Neural cell (in vitro differentiated cells): ENCODE results near the gene MXD3. TPM values are rescaled to one million over a fixed set of nuclear protein-coding genes. Genes with fewer than 3 reads are reported as not detected.

Experiments
- H2AFZ ChIP-seq: fragments of 200-600, 300-800 bp; sonication (generic), shearing (Covaris generic); 2 replicates; pipeline ENCODE4 v1.6.0; 2014; ENCODE audit warnings: low read depth, mild to moderate bottlenecking, antibody characterized with exemption, low read length, moderate library complexity
- H3F3A ChIP-seq: fragments of 200-600 bp; shearing (Covaris generic); 2 replicates; pipeline ENCODE4 v1.6.1; 2016; ENCODE audit warnings: mild to moderate bottlenecking, moderate library complexity, mixed read lengths, antibody characterized with exemption, low read length; ENCODE audit not compliant: insufficient read depth, poor library complexity, severe bottlenecking
- H3K27ac ChIP-seq: fragments of 200-600, 300-800 bp; sonication (generic), shearing (Covaris generic); 2 replicates; pipeline ENCODE4 v1.5.1; 2014; ENCODE audit warnings: mild to moderate bottlenecking, low read length, moderate library complexity
- H3K27me3 ChIP-seq: fragments of 300-800, 200-600 bp; sonication (generic), shearing (Covaris generic); 2 replicates; pipeline ENCODE4 v1.6.0; 2014; ENCODE audit warnings: mild to moderate bottlenecking, low read depth, low read length, moderate library complexity; ENCODE audit not compliant: insufficient read depth
- H3K36me3 ChIP-seq: fragments of 300-800, 200-600 bp; sonication (generic), shearing (Covaris generic); 2 replicates; pipeline ENCODE4 v1.5.1; 2014; ENCODE audit warnings: mild to moderate bottlenecking, antibody characterized with exemption, low read length, moderate library complexity; ENCODE audit not compliant: insufficient read depth
- H3K4me2 ChIP-seq: fragments of 300-800, 200-600 bp; sonication (generic), shearing (Covaris generic); 2 replicates; pipeline ENCODE4 v1.6.0; 2014; ENCODE audit warnings: mild to moderate bottlenecking, low read length
- H3K4me3 ChIP-seq: fragments of 300-800, 200-600 bp; sonication (generic), shearing (Covaris generic); 2 replicates; pipeline ENCODE4 v1.5.1; 2014; ENCODE audit warnings: mild to moderate bottlenecking, low read length, moderate library complexity
- H3K79me2 ChIP-seq: fragments of 200-600 bp; shearing (Covaris generic); replicated peaks from 2 replicates; pipeline ENCODE4 v1.6.0; 2014; ENCODE audit warnings: mild to moderate bottlenecking, low read length, moderate library complexity; ENCODE audit not compliant: insufficient read depth
- H3K9ac ChIP-seq: fragments of 300-800, 200-600 bp; sonication (generic), shearing (Covaris generic); 2 replicates; pipeline ENCODE4 v1.6.1; 2016; ENCODE audit warnings: mild to moderate bottlenecking, low read length, mixed read lengths
- H3K9me2 ChIP-seq: fragments of 200-600 bp; shearing (Covaris generic); 2 replicates; pipeline ENCODE4 v1.6.1; 2016; ENCODE audit warnings: mild to moderate bottlenecking, low read length, mixed read lengths; ENCODE audit not compliant: insufficient read depth
- H3K9me3 ChIP-seq: fragments of 200-600, 300-800 bp; sonication (generic), shearing (Covaris generic); 2 replicates; pipeline ENCODE4 v1.6.1; 2016; ENCODE audit warnings: mild to moderate bottlenecking, mixed run types, low read length, moderate library complexity, mixed read lengths
- H4K20me1 ChIP-seq: fragments of 200-600 bp; shearing (Covaris generic); 2 replicates; pipeline ENCODE4 v1.6.1; 2016; ENCODE audit warnings: mild to moderate bottlenecking, mixed run types; ENCODE audit not compliant: insufficient read depth
- CTCF ChIP-seq: fragments of 450-650 bp; IDR thresholded peaks from 2 replicates; pipeline ENCODE4 v1.5.1; 2014; ENCODE audit warnings: antibody characterized with exemption, mild to moderate bottlenecking, moderate library complexity; ENCODE audit not compliant: poor library complexity, severe bottlenecking
- EP300 ChIP-seq: fragments of 450-650 bp; conservative IDR thresholded peaks from 2 replicates; pipeline ENCODE4 v1.6.1; 2014; ENCODE audit warnings: antibody characterized with exemption, mild to moderate bottlenecking, moderate library complexity; ENCODE audit not compliant: poor library complexity, severe bottlenecking
- EZH2 ChIP-seq: fragments of 200-600, 300-800 bp; shearing (Covaris generic), sonication (generic); IDR thresholded peaks from 2 replicates; pipeline ENCODE4 v1.6.1; 2014; ENCODE audit warnings: antibody characterized with exemption, low read length, borderline replicate concordance, mild to moderate bottlenecking; ENCODE audit not compliant: insufficient read depth, poor library complexity, severe bottlenecking
- MXI1 ChIP-seq: fragments of 450-650 bp; conservative IDR thresholded peaks from 2 replicates; pipeline ENCODE4 v1.6.1; 2014; ENCODE audit warnings: antibody characterized with exemption, mild to moderate bottlenecking; ENCODE audit not compliant: poor library complexity, severe bottlenecking
- POLR2AphosphoS5 ChIP-seq: IDR thresholded peaks from 2 replicates; pipeline ENCODE4 v1.6.1; 2012
- RAD21 ChIP-seq: fragments of 450-650 bp; conservative IDR thresholded peaks from 2 replicates; pipeline ENCODE4 v1.6.1; 2014; ENCODE audit warnings: antibody characterized with exemption, mild to moderate bottlenecking, moderate library complexity
- REST ChIP-seq: IDR thresholded peaks from 2 replicates; pipeline ENCODE4 v1.6.1; 2012; ENCODE audit warnings: borderline replicate concordance
- SMC3 ChIP-seq: fragments of 450-650 bp; conservative IDR thresholded peaks from 2 replicates; pipeline ENCODE4 v1.6.1; 2014; ENCODE audit warnings: antibody characterized with exemption, mild to moderate bottlenecking, moderate library complexity; ENCODE audit not compliant: poor library complexity
- TAF1 ChIP-seq: IDR thresholded peaks from 2 replicates; pipeline ENCODE4 v1.6.1; 2012; ENCODE audit warnings: low read depth
- polyA plus RNA-seq: library from polyadenylated mRNA; depleted of rRNA; stranded (reverse); fragments of >200 nt; gene quantifications from 2 replicates; pipeline ENCODE4 v1.2.3, GENCODE V29; 2014

Gene MXD3
- polyA plus RNA-seq, 1 donor from 2014 or later, result 9.3 TPM

DNA sequence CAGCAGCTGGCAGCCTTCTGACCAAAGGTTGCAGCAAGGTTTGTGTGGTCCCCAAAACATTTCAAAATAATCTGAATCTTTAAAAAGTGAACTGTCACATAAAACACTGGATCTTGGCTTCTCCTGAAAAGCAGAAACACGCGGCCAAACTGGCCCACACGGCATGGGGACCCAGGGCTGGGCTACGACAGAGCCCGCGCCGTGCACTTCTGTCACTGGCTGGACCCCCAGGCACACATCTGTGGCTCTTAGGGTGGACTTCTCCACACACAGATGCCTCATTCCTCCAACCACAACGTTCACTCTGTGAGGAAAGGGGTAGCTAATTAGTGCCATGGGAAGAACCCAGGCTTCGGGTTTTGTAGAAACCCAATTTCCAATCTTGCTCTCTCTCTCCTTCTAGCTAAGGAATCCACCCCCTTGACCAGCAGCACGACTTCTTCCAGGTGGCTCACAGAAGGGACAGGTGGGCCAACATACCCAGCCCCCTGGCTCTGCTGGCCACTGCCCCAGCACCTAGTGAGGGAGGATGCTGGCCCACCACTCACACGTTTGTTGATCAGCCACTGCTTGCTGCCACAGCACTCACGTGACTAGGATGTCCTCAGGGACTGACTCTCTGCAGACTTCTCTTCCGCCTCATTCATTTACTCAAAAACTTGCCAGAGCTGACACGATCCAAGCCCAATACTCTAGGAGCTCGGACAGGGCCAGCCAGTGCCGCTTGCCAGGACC lies 21.9 kb upstream of the MXD3 start:
- Histone ChIP-seq H3K4me3 (no peak overlapping the region), H3K9ac (no peak overlapping the region), H3K36me3 (no peaks in the 10 kb centered on the region), H3K27ac (no peak overlapping the region), H3K79me2 (no peaks in the 10 kb centered on the region), H3K9me2 (no peaks in the 10 kb centered on the region), H3K27me3 (no peaks in the 10 kb centered on the region), H3K9me3 (no peaks in the 10 kb centered on the region), H2AFZ (no peak overlapping the region), H4K20me1 (no peaks in the 10 kb centered on the region), H3F3A (no peaks in the 10 kb centered on the region), H3K4me2 (no peak overlapping the region)
- TF ChIP-seq SMC3 (no peak), TAF1 (no peak), REST (no peak), EZH2 (no peak), RAD21 (no peak), MXI1 (no peak), EP300 (no peak), CTCF (no peak), POLR2AphosphoS5 (no peak)

GRCh38 chr5:177332896-177333260 lies 21.2 kb upstream of the MXD3 start:
- no peak overlapping the region for H2AFZ ChIP-seq
- no peaks in the 10 kb centered on the region for H3K79me2 ChIP-seq
- no peak overlapping the region for H3K4me3 ChIP-seq
- H3K27ac ChIP-seq, result no peak overlapping the region
- H3K9me3 ChIP-seq, result no peaks in the 10 kb centered on the region
- H3K9me2 ChIP-seq, result no peaks in the 10 kb centered on the region
- H3K36me3 ChIP-seq, result no peaks in the 10 kb centered on the region
- H3F3A ChIP-seq, result no peaks in the 10 kb centered on the region
- H4K20me1 ChIP-seq, result no peaks in the 10 kb centered on the region
- TF ChIP-seq RAD21 (no peak), CTCF (no peak), TAF1 (no peak), REST (no peak), POLR2AphosphoS5 (no peak), EZH2 (no peak), EP300 (no peak), SMC3 (no peak), MXI1 (no peak)
- H3K4me2 ChIP-seq, result no peak overlapping the region
- H3K9ac ChIP-seq, result no peak overlapping the region
- no peaks in the 10 kb centered on the region for H3K27me3 ChIP-seq
